ENCODE results near the gene KCNK13.

KCNK13 gene

GRCh38 chr14:90061685-90062126 is at the start of gene KCNK13:
KCNK13 (plus strand) TSS chr14:90061994; CDS start chr14:90062206, 212 bp downstream.
- no peak for TF ChIP-seq CTCF (IDR thresholded peaks at IDR 0.05)

- no peak for TF ChIP-seq CTCF (IDR thresholded peaks at IDR 0.05)
Observed at GRCh38 chr14:90017371-90017770, 44.4 kb upstream of the KCNK13 start.

GRCh38 chr14:90019824-90020523 is 41.8 kb upstream of the KCNK13 start:
- TF ChIP-seq CTCF (IDR thresholded peaks at IDR 0.05), result no peak

- no peak for TF ChIP-seq CTCF (IDR thresholded peaks at IDR 0.05)
Observed at GRCh38 chr14:90023176-90023896, 38.5 kb upstream of the KCNK13 start.

GRCh38 chr14:90024910-90025309 is 36.9 kb upstream of the KCNK13 start:
- no peak for TF ChIP-seq CTCF (IDR thresholded peaks at IDR 0.05)

GRCh38 chr14:90027842-90028241 is 34.0 kb upstream of the KCNK13 start:
- TF ChIP-seq CTCF (IDR thresholded peaks at IDR 0.05), result no peak

GRCh38 chr14:90034156-90034555 is 27.6 kb upstream of the KCNK13 start:
- TF ChIP-seq CTCF (IDR thresholded peaks at IDR 0.05), result no peak
